ENCODE results near the gene LRIT1.
A peak's percentile ranks its signal among the peaks of the same experiment; 100 is the strongest.

The LRIT1 gene

GRCh38 chr10:84270708-84271107 is 29.4 kb upstream of the LRIT1 start:
- H3K4me3 ChIP-seq (ENCODE audit: low read depth, low read length), result no peak overlapping the region
- no peak for DNase-seq (ENCODE audit: low read depth)
- TF ChIP-seq, protein P1, sequence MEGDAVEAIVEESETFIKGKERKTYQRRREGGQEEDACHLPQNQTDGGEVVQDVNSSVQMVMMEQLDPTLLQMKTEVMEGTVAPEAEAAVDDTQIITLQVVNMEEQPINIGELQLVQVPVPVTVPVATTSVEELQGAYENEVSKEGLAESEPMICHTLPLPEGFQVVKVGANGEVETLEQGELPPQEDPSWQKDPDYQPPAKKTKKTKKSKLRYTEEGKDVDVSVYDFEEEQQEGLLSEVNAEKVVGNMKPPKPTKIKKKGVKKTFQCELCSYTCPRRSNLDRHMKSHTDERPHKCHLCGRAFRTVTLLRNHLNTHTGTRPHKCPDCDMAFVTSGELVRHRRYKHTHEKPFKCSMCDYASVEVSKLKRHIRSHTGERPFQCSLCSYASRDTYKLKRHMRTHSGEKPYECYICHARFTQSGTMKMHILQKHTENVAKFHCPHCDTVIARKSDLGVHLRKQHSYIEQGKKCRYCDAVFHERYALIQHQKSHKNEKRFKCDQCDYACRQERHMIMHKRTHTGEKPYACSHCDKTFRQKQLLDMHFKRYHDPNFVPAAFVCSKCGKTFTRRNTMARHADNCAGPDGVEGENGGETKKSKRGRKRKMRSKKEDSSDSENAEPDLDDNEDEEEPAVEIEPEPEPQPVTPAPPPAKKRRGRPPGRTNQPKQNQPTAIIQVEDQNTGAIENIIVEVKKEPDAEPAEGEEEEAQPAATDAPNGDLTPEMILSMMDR (IDR thresholded peaks at IDR 0.05; ENCODE audit: low read depth, low read length, missing control alignments), result no peak
- in situ Hi-C loops (cut with HindIII; ENCODE audit: low sequenced_read_pairs), result loop anchor here (25.0 kb wide), 1 partner anchor 242 kb away; no protein-coding TSS in a partner anchor

DNA sequence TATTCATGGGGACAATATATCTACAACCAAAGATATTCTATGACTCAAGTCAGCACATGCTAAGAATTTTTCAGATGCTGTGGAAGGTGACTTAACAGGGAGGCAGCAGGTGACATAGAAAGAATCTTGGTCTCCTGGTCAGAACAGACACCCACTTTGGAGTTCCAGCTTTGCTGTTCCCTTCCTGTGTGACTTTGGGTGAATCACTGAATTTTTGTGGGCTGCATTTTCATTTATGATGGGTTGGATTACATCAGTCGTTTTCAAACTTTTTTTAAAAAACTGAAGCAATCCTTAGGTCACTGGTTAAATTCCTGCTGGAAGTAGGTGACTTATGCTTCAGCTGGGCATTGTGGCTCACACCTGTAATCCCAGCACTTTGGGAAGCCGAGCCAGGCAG is 28.4 kb upstream of the LRIT1 start:
- H3K4me3 ChIP-seq (ENCODE audit: low read depth, low read length), result no peak overlapping the region
- DNase-seq (ENCODE audit: low read depth), result peak; percentile 13
- TF ChIP-seq, protein P1 (IDR thresholded peaks at IDR 0.05; ENCODE audit: low read depth, low read length, missing control alignments), result no peak
- in situ Hi-C loops (cut with HindIII; ENCODE audit: low sequenced_read_pairs), result loop anchor here (25.0 kb wide), 1 partner anchor 243 kb away; no protein-coding TSS in a partner anchor

DNA sequence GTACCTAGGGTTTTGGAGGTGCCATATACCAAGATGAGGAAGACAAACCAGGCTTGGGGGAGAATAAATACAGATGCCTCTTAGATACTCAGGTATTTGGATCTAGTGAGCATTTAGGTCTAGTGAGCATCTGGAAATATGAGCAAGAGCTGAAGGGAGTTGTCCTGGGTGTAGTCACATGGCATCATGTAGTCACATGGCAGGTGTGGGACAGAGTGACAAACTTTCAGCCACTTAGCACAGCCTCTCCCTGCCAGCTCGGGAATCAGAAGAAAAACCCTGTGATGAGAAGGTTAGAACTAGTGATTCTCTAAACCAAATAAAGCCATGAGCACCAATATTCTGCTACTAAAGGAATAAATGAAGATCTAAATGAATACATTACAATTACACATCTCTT is 27.8 kb upstream of the LRIT1 start:
- TF ChIP-seq, protein P1 (IDR thresholded peaks at IDR 0.05; ENCODE audit: low read depth, low read length, missing control alignments), result no peak
- DNase-seq (ENCODE audit: low read depth), result no peak
- H3K4me3 ChIP-seq (ENCODE audit: low read depth, low read length), result no peak overlapping the region
- in situ Hi-C loops (cut with HindIII; ENCODE audit: low sequenced_read_pairs), result loop anchor here (25.0 kb wide), 1 partner anchor 243 kb away; no protein-coding TSS in a partner anchor

- in situ Hi-C loops (cut with HindIII; ENCODE audit: low sequenced_read_pairs), result loop anchor here (25.0 kb wide), 1 partner anchor 245 kb away; no protein-coding TSS in a partner anchor
- H3K4me3 ChIP-seq (ENCODE audit: low read depth, low read length), result no peak overlapping the region
- DNase-seq (ENCODE audit: low read depth), result no peak
- TF ChIP-seq, protein P1 (IDR thresholded peaks at IDR 0.05; ENCODE audit: low read depth, low read length, missing control alignments), result peak; percentile 61
Observed at GRCh38 chr10:84267503-84268126, 26.3 kb upstream of the LRIT1 start.

- in situ Hi-C loops (cut with HindIII; ENCODE audit: low sequenced_read_pairs), result loop anchor here (25.0 kb wide), 1 partner anchor 247 kb away; no protein-coding TSS in a partner anchor
- no peak for DNase-seq (ENCODE audit: low read depth)
- TF ChIP-seq, protein P1 (IDR thresholded peaks at IDR 0.05; ENCODE audit: low read depth, low read length, missing control alignments), result no peak
- H3K4me3 ChIP-seq (ENCODE audit: low read depth, low read length), result no peak overlapping the region
Observed at GRCh38 chr10:84265418-84265817, 24.1 kb upstream of the LRIT1 start.

DNA sequence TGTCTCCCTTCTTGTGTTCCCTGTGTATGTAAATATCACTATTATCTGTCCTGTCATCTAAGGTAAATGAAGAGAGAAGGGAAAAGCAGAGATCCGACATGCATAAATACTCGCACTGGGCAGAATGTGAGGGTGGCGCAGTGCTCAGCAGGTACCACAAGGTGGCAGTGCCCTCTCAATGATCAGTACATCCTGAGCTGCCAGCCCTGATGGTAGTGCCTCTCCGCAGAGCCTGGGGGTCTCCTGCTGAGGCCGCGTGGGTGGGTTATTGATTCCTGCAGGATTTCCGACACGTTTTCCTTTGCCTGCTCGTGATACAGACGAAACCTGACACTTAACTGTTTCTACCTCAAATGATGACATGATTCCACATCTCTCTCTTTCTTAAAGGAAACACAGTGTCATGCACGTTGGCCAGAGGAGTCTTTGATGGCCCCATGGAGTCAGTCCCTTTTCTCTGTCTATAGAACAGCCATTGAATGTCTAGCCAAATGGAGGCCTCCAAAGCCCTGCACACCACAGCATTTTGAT is 23.3 kb upstream of the LRIT1 start:
- TF ChIP-seq, protein P1 (IDR thresholded peaks at IDR 0.05; ENCODE audit: low read depth, low read length, missing control alignments), result peak; percentile 93
- in situ Hi-C loops (cut with HindIII; ENCODE audit: low sequenced_read_pairs), result loop anchor here (25.0 kb wide), 1 partner anchor 248 kb away; no protein-coding TSS in a partner anchor
- no peak overlapping the region for H3K4me3 ChIP-seq (ENCODE audit: low read depth, low read length)
- DNase-seq (ENCODE audit: low read depth), result peak; percentile 36
